IMR-90 (cell line): ENCODE data around the gene LGALS9. TPM values are rescaled to one million over a fixed set of nuclear protein-coding genes. Genes with fewer than 3 reads are reported as not detected.

ENCODE experiments used
- ATAC-seq: fragments of 200-7000 bp; cut with Tn5 transposase; 2 replicates; pipeline ENCODE4 v1.9.1; 2020; ENCODE audit warnings: low read depth, mild to moderate bottlenecking, moderate library complexity
- BruUV-seq: library from RNA; stranded (reverse); fragments of 400-500 nt; replicated peaks from 2 replicates; lab custom pipeline; 2021; lab: Mats Ljungman, UMichigan
- CTCF ChIA-PET: fragments of 300-600 bp; formaldehyde crosslinking; extraction: SDS; loops from one replicate; lab custom pipeline; 2021; ENCODE audit warnings: antibody characterized with exemption; lab: Yijun Ruan, JAX
- POLR2A ChIA-PET: fragments of 300-600 bp; sonication (Branson Sonifier 250); formaldehyde crosslinking; loops from one replicate; lab custom pipeline; 2022; ENCODE audit warnings: antibody characterized with exemption; ENCODE audit not compliant: unreplicated experiment; lab: Charles Lee
- DNase-seq: peaks from one replicate; pipeline ENCODE4 v3.0.0; 2013
- H2AFZ ChIP-seq: replicated peaks from 2 replicates; pipeline ENCODE3; 2013; ENCODE audit warnings: low read length, mild to moderate bottlenecking; ENCODE audit not compliant: poor library complexity
- H2AK5ac ChIP-seq: 2 replicates; pipeline ENCODE4 v1.6.1; 2013; ENCODE audit warnings: low read depth, low read length, inconsistent platforms
- H2AK9ac ChIP-seq: replicated peaks from 2 replicates; pipeline ENCODE3; 2013; ENCODE audit warnings: mild to moderate bottlenecking, low read depth, low read length, moderate library complexity; ENCODE audit not compliant: poor library complexity
- H2BK120ac ChIP-seq: 2 replicates; pipeline ENCODE4 v1.6.1; 2013; ENCODE audit warnings: low read depth, low read length, inconsistent platforms
- H2BK15ac ChIP-seq: 3 replicates; pipeline ENCODE4 v1.6.1; 2013; ENCODE audit warnings: low read depth, low read length, inconsistent platforms
- H2BK20ac ChIP-seq: 2 replicates; pipeline ENCODE4 v1.6.1; 2013; ENCODE audit warnings: low read depth, mild to moderate bottlenecking, inconsistent platforms, low read length, moderate library complexity
- H2BK5ac ChIP-seq: 2 replicates; pipeline ENCODE4 v1.6.1; 2013; ENCODE audit warnings: mild to moderate bottlenecking, low read depth, low read length, inconsistent platforms; ENCODE audit not compliant: poor library complexity, severe bottlenecking
- H3K14ac ChIP-seq: replicated peaks from 2 replicates; pipeline ENCODE4 v1.6.1; 2013; ENCODE audit warnings: low read depth, low read length, inconsistent platforms
- H3K18ac ChIP-seq: 2 replicates; pipeline ENCODE4 v1.6.1; 2013; ENCODE audit warnings: low read depth, low read length, control low read depth
- H3K23ac ChIP-seq: 2 replicates; pipeline ENCODE4 v1.6.1; 2013; ENCODE audit warnings: low read depth, low read length, inconsistent platforms
- H3K27ac ChIP-seq: 2 replicates; pipeline ENCODE4 v1.5.1; 2013; ENCODE audit warnings: mild to moderate bottlenecking, control low read depth, low read length; ENCODE audit not compliant: insufficient read depth
- H3K27me3 ChIP-seq: 2 replicates; pipeline ENCODE4 v1.6.1; 2013; ENCODE audit warnings: low read length; ENCODE audit not compliant: control insufficient read depth, insufficient read depth
- H3K36me3 ChIP-seq: 2 replicates; pipeline ENCODE4 v1.6.1; 2013; ENCODE audit warnings: low read length, mixed read lengths; ENCODE audit not compliant: control insufficient read depth, insufficient read depth
- H3K4ac ChIP-seq: 2 replicates; pipeline ENCODE4 v1.6.1; 2013; ENCODE audit warnings: low read depth, low read length, inconsistent platforms
- H3K4me1 ChIP-seq: 2 replicates; pipeline ENCODE4 v1.6.1; 2013; ENCODE audit warnings: low read length, mixed read lengths; ENCODE audit not compliant: control insufficient read depth, insufficient read depth
- H3K4me2 ChIP-seq: 2 replicates; pipeline ENCODE4 v1.6.1; 2013; ENCODE audit warnings: low read depth, mild to moderate bottlenecking, control low read depth, low read length, moderate library complexity
- H3K4me3 ChIP-seq: 2 replicates; pipeline ENCODE4 v1.5.1; 2013; ENCODE audit warnings: low read depth, mild to moderate bottlenecking, control low read depth, low read length, moderate library complexity; ENCODE audit not compliant: insufficient read depth
- H3K56ac ChIP-seq: 2 replicates; pipeline ENCODE4 v1.6.1; 2013; ENCODE audit warnings: low read length, inconsistent platforms; ENCODE audit not compliant: insufficient read depth; ENCODE audit errors: extremely low read depth
- H3K79me1 ChIP-seq, 2 experiments: 2 replicates each; pipeline ENCODE4 v1.6.1; 2013; ENCODE audit warnings: low read length in 2 of 2, inconsistent platforms in 1 of 2, low read depth in 1 of 2
- H3K9ac ChIP-seq: 2 replicates; pipeline ENCODE4 v1.6.1; 2013; ENCODE audit warnings: low read depth, low read length, control low read depth
- H3K9me1 ChIP-seq: 2 replicates; pipeline ENCODE4 v1.6.1; 2013; ENCODE audit warnings: low read length, inconsistent platforms; ENCODE audit not compliant: insufficient read depth
- H3K9me3 ChIP-seq: 2 replicates; pipeline ENCODE4 v1.6.1; 2013; ENCODE audit warnings: low read length; ENCODE audit not compliant: control insufficient read depth, insufficient read depth
- H4K20me1 ChIP-seq: 2 replicates; pipeline ENCODE4 v1.6.1; 2013; ENCODE audit warnings: low read length, inconsistent platforms; ENCODE audit not compliant: insufficient read depth
- H4K5ac ChIP-seq: 2 replicates; pipeline ENCODE4 v1.6.1; 2013; ENCODE audit warnings: mild to moderate bottlenecking, low read depth, low read length, control low read depth
- H4K8ac ChIP-seq, 2 experiments: 2 replicates each; pipeline ENCODE4 v1.6.1; 2013; ENCODE audit warnings: low read depth in 2 of 2, low read length in 2 of 2, control low read depth in 1 of 2, inconsistent platforms in 1 of 2
- H4K91ac ChIP-seq: 2 replicates; pipeline ENCODE4 v1.6.1; 2013; ENCODE audit warnings: low read depth, low read length, inconsistent platforms; ENCODE audit not compliant: insufficient read depth
- BHLHE40 ChIP-seq: fragments of 150-350 bp; IDR thresholded peaks from 2 replicates; pipeline ENCODE4 v1.6.1; 2016; ENCODE audit warnings: mild to moderate bottlenecking, low read depth, low read length
- POLR2A ChIP-seq: IDR thresholded peaks from 2 replicates; pipeline ENCODE4 v1.6.1; 2012; ENCODE audit warnings: mild to moderate bottlenecking, low read depth, low read length
- WGBS, 2 experiments: methylation state at CpG; one replicate each; pipeline versions ENCODE4 v1.1.5 to v1.1.7; 2013; ENCODE audit warnings: missing lambda C conversion rate in 2 of 2; ENCODE audit not compliant: insufficient read length in 1 of 2; ENCODE audit errors: extremely low coverage in 2 of 2; 5-methylcytosine and 5-hydroxymethylcytosine counted together
- dilution Hi-C: fragments of 300-500 bp; cut with HindIII; formaldehyde crosslinking; loops from one replicate; pipeline ENCODE4 v1.14.3; 2018; ENCODE audit warnings: low sequenced_read_pairs; ENCODE audit not compliant: unreplicated experiment
- in situ Hi-C: fragments of 300-500 bp; cut with MboI; formaldehyde crosslinking; loops from 3 replicates; pipeline ENCODE4 v1.14.3; 2019; ENCODE audit warnings: low sequenced_read_pairs, inconsistent platforms, mixed read lengths
- intact Hi-C: fragments of 100-400 bp; cut with micrococcal nuclease; formaldehyde crosslinking; loops from 2 replicates; pipeline ENCODE4 v1.10.0; 2022
- polyA plus RNA-seq, 3 experiments: library from polyadenylated mRNA; depleted of rRNA; stranded (reverse); fragments of >200 nt; gene quantifications; 2 replicates each; pipeline ENCODE4 v1.2.3, GENCODE V29; 2012; ENCODE audit warnings: low replicate concordance in 1 of 3
- total RNA-seq: library from RNA; depleted of rRNA; stranded (reverse); fragments of >200 nt; gene quantifications from 2 replicates; pipeline ENCODE4 v1.2.3, GENCODE V29; 2012

LGALS9 gene
- total and polyA plus RNA-seq, 2 of the 4 experiments (the other 2 are of a cell fraction), result 0.54 to 2.5 TPM

- H2BK15ac ChIP-seq, result no peak overlapping the region
- DNase-seq (no peak), ATAC-seq (no peak)
- H3K9me1 ChIP-seq, result peaks cover 14% of the 10 kb centered on the region
- no peaks in the 10 kb centered on the region for H3K9me3 ChIP-seq
- H3K4me1 ChIP-seq, result peaks cover 6% of the 10 kb centered on the region
- POLR2A ChIA-PET, result no interaction called here
- H3K36me3 ChIP-seq, result peaks cover 54% of the 10 kb centered on the region
- dilution Hi-C loops (no loop called here), intact Hi-C loops (no loop called here), in situ Hi-C loops (no loop called here)
- H2AK5ac ChIP-seq, result no peak overlapping the region
- H3K14ac ChIP-seq, result no peak overlapping the region
- H4K8ac ChIP-seq, result no peak overlapping the region
- H3K56ac ChIP-seq, result no peak overlapping the region
- H3K4me3 ChIP-seq, result no peak overlapping the region
- no peak overlapping the region for H2AFZ ChIP-seq
- H2BK120ac ChIP-seq, result no peak overlapping the region
- H3K18ac ChIP-seq, result no peak overlapping the region
- TF ChIP-seq POLR2A, result no peak
- no peak for TF ChIP-seq BHLHE40
- no peak overlapping the region for H3K4ac ChIP-seq
- H2BK20ac ChIP-seq, result no peak overlapping the region
- no peak overlapping the region for H4K91ac ChIP-seq
- H4K20me1 ChIP-seq, result no peaks in the 10 kb centered on the region
- no peak overlapping the region for H4K5ac ChIP-seq
- no peak overlapping the region for H3K27ac ChIP-seq
- BruUV-seq, result no TSS peak
- H3K4me2 ChIP-seq, result no peak overlapping the region
- no peak overlapping the region for H3K9ac ChIP-seq
- no peak overlapping the region for H3K23ac ChIP-seq
- H2AK9ac ChIP-seq, result no peak overlapping the region
- H3K79me1 ChIP-seq, result no peaks in the 10 kb centered on the region
- H2BK5ac ChIP-seq, result no peak overlapping the region
- no peaks in the 10 kb centered on the region for H3K27me3 ChIP-seq
- CTCF ChIA-PET, result no interaction called here
- no CpG with 5 or more reads among the region's 10 CpGs for WGBS, 2 experiments
Measured at GRCh38 chr17:27627514-27627913, 3.5 kb upstream of the LGALS9 start.
